Naive thymus-derived CD4-positive, alpha-beta T cell (primary cell): ENCODE measurements around the gene LPAR1. TPM values are rescaled to one million over a fixed set of nuclear protein-coding genes. Genes with fewer than 3 reads are reported as not detected.

Experiments used
- ATAC-seq: fragments of 150-1000 bp; cut with Tn5 transposase; 2 replicates; pipeline ENCODE4 v1.10.0; 2021; ENCODE audit warnings: mild to moderate bottlenecking, moderate library complexity
- CTCF ChIA-PET: fragments of 350-600 bp; sonication (Branson Sonifier 250); formaldehyde crosslinking; loops from one replicate; lab custom pipeline; 2021; ENCODE audit warnings: antibody characterized with exemption; lab: Charles Lee
- POLR2A ChIA-PET: fragments of 350-600 bp; sonication (Branson Sonifier 250); formaldehyde crosslinking; loops from one replicate; lab custom pipeline; 2021; ENCODE audit warnings: antibody characterized with exemption, inconsistent platforms; lab: Charles Lee
- DNase-seq, 9 donors: peaks; one replicate each; pipeline versions ENCODE4 v3.0.0 to v3.0.0-alpha.2; 2020 to 2022; ENCODE audit warnings: mixed read lengths in 1 of 9
- H3K27ac ChIP-seq: one replicate; pipeline ENCODE4 v1.7.0; 2013; ENCODE audit warnings: mild to moderate bottlenecking, low read depth, low read length, moderate library complexity
- H3K27me3 ChIP-seq, 2 donors: one replicate each; pipeline ENCODE4 v1.7.0; 2013; ENCODE audit warnings: low read length in 2 of 2, mild to moderate bottlenecking in 2 of 2, moderate library complexity in 2 of 2; ENCODE audit not compliant: control insufficient read depth in 2 of 2, insufficient read depth in 2 of 2
- H3K36me3 ChIP-seq, 3 experiments: 1 replicate in 2 of 3; 2 replicates in 1 of 3; pipeline ENCODE4 v1.7.0; 2013; ENCODE audit warnings: low read length in 3 of 3, mild to moderate bottlenecking in 3 of 3, moderate library complexity in 1 of 3; ENCODE audit not compliant: insufficient read depth in 3 of 3, control insufficient read depth in 2 of 3
- H3K4me1 ChIP-seq, 2 donors: one replicate each; pipeline ENCODE4 v1.7.0; 2013; ENCODE audit warnings: low read length in 2 of 2, mild to moderate bottlenecking in 2 of 2, moderate library complexity in 1 of 2; ENCODE audit not compliant: control insufficient read depth in 2 of 2, insufficient read depth in 2 of 2
- H3K4me3 ChIP-seq: 2 replicates; pipeline ENCODE4 v1.7.0; 2013; ENCODE audit warnings: mild to moderate bottlenecking, low read length
- H3K9me3 ChIP-seq, 3 experiments: 1 replicate in 2 of 3; 2 replicates in 1 of 3; pipeline ENCODE4 v1.7.0; 2013; ENCODE audit warnings: low read length in 3 of 3; ENCODE audit not compliant: control insufficient read depth in 2 of 3
- H3K27ac Mint-ChIP-seq, 9 donors: one replicate each; pipeline ENCODE4 v1.8.0; 2020 to 2022; ENCODE audit warnings: mixed read lengths in 9 of 9, mild to moderate bottlenecking in 8 of 9, moderate library complexity in 5 of 9, inconsistent platforms in 2 of 9
- H3K27me3 Mint-ChIP-seq, 5 donors: one replicate each; pipeline ENCODE4 v1.8.0; 2021 to 2022; ENCODE audit warnings: mixed read lengths in 5 of 5, mild to moderate bottlenecking in 1 of 5
- H3K36me3 Mint-ChIP-seq, 5 donors: one replicate each; pipeline ENCODE4 v1.8.0; 2020 to 2022; ENCODE audit warnings: mixed read lengths in 5 of 5, mild to moderate bottlenecking in 3 of 5, inconsistent platforms in 1 of 5
- H3K4me1 Mint-ChIP-seq, 7 donors: one replicate each; pipeline ENCODE4 v1.8.0; 2020 to 2022; ENCODE audit warnings: mixed read lengths in 7 of 7, mild to moderate bottlenecking in 3 of 7, inconsistent platforms in 1 of 7
- H3K4me3 Mint-ChIP-seq, 10 donors: one replicate each; pipeline ENCODE4 v1.8.0; 2020 to 2022; ENCODE audit warnings: mild to moderate bottlenecking in 10 of 10, mixed read lengths in 10 of 10, moderate library complexity in 6 of 10, inconsistent platforms in 2 of 10
- H3K9me3 Mint-ChIP-seq, 11 donors: one replicate each; pipeline ENCODE4 v1.8.0; 2020 to 2022; ENCODE audit warnings: mixed read lengths in 11 of 11, mild to moderate bottlenecking in 4 of 11, inconsistent platforms in 1 of 11, moderate library complexity in 1 of 11
- intact Hi-C, 2 donors: fragments of 100-400 bp; cut with micrococcal nuclease; formaldehyde crosslinking; loops; one replicate each; pipeline ENCODE4 v1.15.1; 2023
- polyA plus RNA-seq, 2 donors: library from polyadenylated mRNA; unstranded; fragments of 300-500 nt; fragmentation: Illumina TruSeq; gene quantifications; one replicate each; pipeline ENCODE4 v1.2.3, GENCODE V29; 2021
- total RNA-seq, 6 experiments: library from RNA in 5 of 6; stranded (reverse) in 5 of 6; gene quantifications; 1 replicate in 5 of 6; 2 replicates in 1 of 6; pipeline ENCODE4 v1.2.3 and lab custom pipeline; 2021 to 2026

The LPAR1 gene
- total and polyA plus RNA-seq, 7 experiments from 2014 or later, result 0.13 to 1.9 (median 0.45) TPM; not detected in 4

- H3K9me3 ChIP-seq, result no peaks in the 10 kb centered on the region
- no peak overlapping the region for H3K27ac Mint-ChIP-seq
- ChIA-PET POLR2A (no interaction called here), CTCF (no interaction called here)
- H3K36me3 ChIP-seq, result no peaks in the 10 kb centered on the region
- peaks cover 0 to 4% (median 0%) of the 10 kb centered on the region in 5 donors for H3K36me3 Mint-ChIP-seq
- DNase-seq (no peak), ATAC-seq (no peak)
- H3K4me1 ChIP-seq, result no peaks in the 10 kb centered on the region
- no peaks in the 10 kb centered on the region for H3K4me1 Mint-ChIP-seq
- H3K27ac ChIP-seq, result no peak overlapping the region
- no peaks in the 10 kb centered on the region for H3K27me3 ChIP-seq
- H3K4me3 Mint-ChIP-seq, result no peak overlapping the region
- no peak overlapping the region for H3K4me3 ChIP-seq
- H3K9me3 Mint-ChIP-seq, result peaks cover 2 to 28% (median 17%) of the 10 kb centered on the region in 11 donors
- peaks cover 0 to 9% (median 0%) of the 10 kb centered on the region in 5 donors for H3K27me3 Mint-ChIP-seq
- intact Hi-C loops, result no loop called here
Observed at GRCh38 chr9:110898358-110898757, 139.9 kb downstream of the LPAR1 start.

- Mint-ChIP-seq H3K4me3 (no peak overlapping the region), H3K9me3 (peaks cover 2 to 27% (median 16%) of the 10 kb centered on the region in 11 donors), H3K27me3 (peaks cover 0 to 9% (median 0%) of the 10 kb centered on the region in 5 donors), H3K36me3 (peaks cover 0 to 4% (median 0%) of the 10 kb centered on the region in 5 donors), H3K4me1 (no peaks in the 10 kb centered on the region), H3K27ac (no peak overlapping the region)
- Histone ChIP-seq H3K27ac (no peak overlapping the region), H3K4me1 (no peaks in the 10 kb centered on the region), H3K9me3 (no peaks in the 10 kb centered on the region), H3K36me3 (no peaks in the 10 kb centered on the region), H3K27me3 (no peaks in the 10 kb centered on the region), H3K4me3 (no peak overlapping the region)
- intact Hi-C loops, result no loop called here
- ATAC-seq (no peak), DNase-seq (no peak)
- ChIA-PET POLR2A (no interaction called here), CTCF (no interaction called here)
Observed at GRCh38 chr9:110897943-110898342, 140.3 kb downstream of the LPAR1 start.

- H3K9me3 ChIP-seq, result no peaks in the 10 kb centered on the region
- no peak overlapping the region for H3K27ac ChIP-seq
- H3K36me3 ChIP-seq, result no peaks in the 10 kb centered on the region
- DNase-seq, result no peak
- CTCF ChIA-PET, result no interaction called here
- Mint-ChIP-seq H3K4me3 (no peak overlapping the region), H3K9me3 (peaks cover 0 to 17% (median 7%) of the 10 kb centered on the region in 11 donors), H3K27me3 (peaks cover 0 to 4% (median 0%) of the 10 kb centered on the region in 5 donors), H3K4me1 (no peaks in the 10 kb centered on the region), H3K36me3 (peaks cover 0 to 4% (median 0%) of the 10 kb centered on the region in 5 donors), H3K27ac (no peak overlapping the region)
- no peaks in the 10 kb centered on the region for H3K4me1 ChIP-seq
- no peak for ATAC-seq
- no peaks in the 10 kb centered on the region for H3K27me3 ChIP-seq
- no peak overlapping the region for H3K4me3 ChIP-seq
- POLR2A ChIA-PET, result no interaction called here
- intact Hi-C loops, result no loop called here
Observed at GRCh38 chr9:110895147-110895905, 142.9 kb downstream of the LPAR1 start.

- H3K36me3 ChIP-seq, result no peaks in the 10 kb centered on the region
Observed at GRCh38 chr9:110894731-110895130, 143.5 kb downstream of the LPAR1 start.

GRCh38 chr9:110892689-110893088, 145.6 kb downstream of the LPAR1 start:
- no peak for ATAC-seq
- ChIA-PET CTCF (no interaction called here), POLR2A (no interaction called here)
- H3K27ac Mint-ChIP-seq, result no peak overlapping the region
- H3K4me1 Mint-ChIP-seq, result no peaks in the 10 kb centered on the region
- no peaks in the 10 kb centered on the region for H3K36me3 ChIP-seq
- no peaks in the 10 kb centered on the region for H3K4me1 ChIP-seq
- no peak overlapping the region for H3K4me3 ChIP-seq
- intact Hi-C loops, result no loop called here
- H3K27ac ChIP-seq, result no peak overlapping the region
- no peak overlapping the region for H3K4me3 Mint-ChIP-seq
- H3K9me3 Mint-ChIP-seq, result peaks cover 0 to 13% (median 5%) of the 10 kb centered on the region in 11 donors
- no peaks in the 10 kb centered on the region for H3K27me3 ChIP-seq
- H3K36me3 Mint-ChIP-seq, result peaks cover 0 to 4% (median 0%) of the 10 kb centered on the region in 5 donors
- no peak for DNase-seq
- no peaks in the 10 kb centered on the region for H3K9me3 ChIP-seq
- peaks cover 0 to 4% (median 0%) of the 10 kb centered on the region in 5 donors for H3K27me3 Mint-ChIP-seq

More at GRCh38 chr9:110894731-110895130, 143.5 kb downstream of the LPAR1 start:
- Mint-ChIP-seq H3K27me3 (peaks cover 0 to 4% (median 0%) of the 10 kb centered on the region in 5 donors), H3K27ac (no peak overlapping the region), H3K4me1 (no peaks in the 10 kb centered on the region), H3K9me3 (peaks cover 0 to 17% (median 7%) of the 10 kb centered on the region in 11 donors), H3K36me3 (peaks cover 0 to 4% (median 0%) of the 10 kb centered on the region in 5 donors), H3K4me3 (no peak overlapping the region)
- DNase-seq, result no peak
- H3K9me3 ChIP-seq, result no peaks in the 10 kb centered on the region
- H3K4me3 ChIP-seq, result no peak overlapping the region
- ChIA-PET POLR2A (no interaction called here), CTCF (no interaction called here)
- no peaks in the 10 kb centered on the region for H3K4me1 ChIP-seq
- intact Hi-C loops, result no loop called here
- H3K27me3 ChIP-seq, result no peaks in the 10 kb centered on the region
- H3K27ac ChIP-seq, result no peak overlapping the region
- no peak for ATAC-seq

- no peaks in the 10 kb centered on the region for H3K36me3 Mint-ChIP-seq
- DNase-seq, result no peak
- ChIA-PET POLR2A (no interaction called here), CTCF (no interaction called here)
- H3K4me1 Mint-ChIP-seq, result no peaks in the 10 kb centered on the region
- no peaks in the 10 kb centered on the region for H3K36me3 ChIP-seq
- no peak overlapping the region for H3K4me3 Mint-ChIP-seq
- H3K9me3 Mint-ChIP-seq, result peaks cover 0 to 9% (median 2%) of the 10 kb centered on the region in 11 donors
- H3K27ac ChIP-seq, result no peak overlapping the region
- no peaks in the 10 kb centered on the region for H3K4me1 ChIP-seq
- H3K27me3 ChIP-seq, result no peaks in the 10 kb centered on the region
- ATAC-seq, result no peak
- no peaks in the 10 kb centered on the region for H3K9me3 ChIP-seq
- intact Hi-C loops, result no loop called here
- no peak overlapping the region for H3K27ac Mint-ChIP-seq
- no peak overlapping the region for H3K4me3 ChIP-seq
- no peaks in the 10 kb centered on the region for H3K27me3 Mint-ChIP-seq
Observed at GRCh38 chr9:110891760-110892159, 146.5 kb downstream of the LPAR1 start.

- DNase-seq (no peak), ATAC-seq (no peak)
- H3K4me1 ChIP-seq, result no peaks in the 10 kb centered on the region
- intact Hi-C loops, result no loop called here
- no peaks in the 10 kb centered on the region for H3K9me3 ChIP-seq
- no peak overlapping the region for H3K4me3 ChIP-seq
- no peak overlapping the region for H3K27ac ChIP-seq
- H3K36me3 ChIP-seq, result no peaks in the 10 kb centered on the region
- H3K27ac Mint-ChIP-seq, result no peak overlapping the region
- H3K4me1 Mint-ChIP-seq, result no peaks in the 10 kb centered on the region
- H3K4me3 Mint-ChIP-seq, result no peak overlapping the region
- H3K27me3 ChIP-seq, result no peaks in the 10 kb centered on the region
- POLR2A ChIA-PET, result no interaction called here
- CTCF ChIA-PET, result no interaction called here
- H3K9me3 Mint-ChIP-seq, result peaks cover 0 to 5% (median 0%) of the 10 kb centered on the region in 11 donors
- no peaks in the 10 kb centered on the region for H3K27me3 Mint-ChIP-seq
- no peaks in the 10 kb centered on the region for H3K36me3 Mint-ChIP-seq
Observed at GRCh38 chr9:110890416-110890815, 147.9 kb downstream of the LPAR1 start.
